ENCODE measurements around the gene PHKA2.

PHKA2 gene

DNA sequence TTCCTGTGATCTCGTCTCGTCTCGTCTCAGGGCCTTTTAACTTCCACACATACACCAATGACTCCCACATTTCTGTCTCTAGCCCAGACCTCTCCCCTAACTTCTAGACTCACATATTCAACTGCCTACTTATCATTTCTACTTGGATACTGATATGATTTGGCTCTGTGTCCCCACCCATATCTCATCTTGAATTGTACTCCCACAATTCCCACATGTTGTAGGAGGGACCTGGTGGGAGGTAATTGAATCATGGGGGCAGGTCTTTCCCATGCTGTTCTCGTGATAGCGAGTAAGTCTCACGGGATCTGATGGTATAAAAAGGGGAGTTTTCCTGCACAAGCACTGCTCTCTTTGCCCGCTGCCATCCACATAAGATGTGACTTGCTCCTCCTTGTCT lies 8.9 kb downstream of the PHKA2 start:
- intact Hi-C loops (cut with DNase I): no loop called here
- no peak for DNase-seq

GRCh38 chrX:18973527-18974192 lies 10.3 kb downstream of the PHKA2 start:
- intact Hi-C loops (cut with DNase I): no loop called here
- peak in 6 of 10 donors; percentile 10 to 87 (median 28) for DNase-seq

DNA sequence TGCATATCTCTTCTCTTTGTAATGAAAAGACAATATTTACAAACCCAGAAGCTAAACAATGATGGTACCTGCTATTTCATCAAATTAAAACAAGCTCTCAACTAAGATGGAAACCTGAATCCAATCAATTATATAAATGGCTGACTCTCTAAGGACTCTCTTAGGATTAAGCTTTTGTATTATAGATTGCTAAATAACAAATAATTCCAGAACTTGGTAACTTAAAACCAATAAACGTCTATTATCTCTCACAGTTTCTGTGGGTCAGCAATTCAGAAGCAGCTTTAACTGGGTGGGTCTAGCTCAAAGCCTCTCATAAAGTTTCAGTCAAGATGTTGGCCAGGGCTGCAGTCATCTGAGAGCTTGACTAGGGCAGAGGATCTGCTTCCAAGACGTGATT lies 12.4 kb downstream of the PHKA2 start:
- intact Hi-C loops (cut with DNase I): no loop called here
- no peak for DNase-seq

GRCh38 chrX:18970465-18970864 lies 13.4 kb downstream of the PHKA2 start:
- intact Hi-C loops (cut with DNase I): no loop called here
- no peak for DNase-seq

DNA sequence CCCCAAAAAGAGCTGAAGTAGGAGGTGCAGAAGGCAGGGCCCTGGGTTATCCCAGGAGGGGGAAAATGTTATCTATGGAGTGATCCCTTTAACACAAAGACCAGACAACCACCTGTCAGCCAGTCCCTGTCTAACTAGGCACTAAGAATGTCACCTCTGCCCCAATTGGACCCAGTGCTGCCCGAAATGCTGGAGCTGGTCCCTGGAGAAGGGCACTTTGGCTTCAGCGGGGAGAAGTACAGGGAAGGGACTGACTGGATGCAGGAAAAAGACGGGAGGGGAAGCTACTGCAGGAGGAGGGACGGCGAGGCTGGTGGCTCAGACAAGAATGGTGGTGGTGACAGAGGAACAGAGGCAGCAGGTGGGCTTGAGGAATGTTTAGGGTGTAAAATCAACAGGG lies 17.3 kb downstream of the PHKA2 start:
- intact Hi-C loops (cut with DNase I): no loop called here
- no peak for DNase-seq

DNA sequence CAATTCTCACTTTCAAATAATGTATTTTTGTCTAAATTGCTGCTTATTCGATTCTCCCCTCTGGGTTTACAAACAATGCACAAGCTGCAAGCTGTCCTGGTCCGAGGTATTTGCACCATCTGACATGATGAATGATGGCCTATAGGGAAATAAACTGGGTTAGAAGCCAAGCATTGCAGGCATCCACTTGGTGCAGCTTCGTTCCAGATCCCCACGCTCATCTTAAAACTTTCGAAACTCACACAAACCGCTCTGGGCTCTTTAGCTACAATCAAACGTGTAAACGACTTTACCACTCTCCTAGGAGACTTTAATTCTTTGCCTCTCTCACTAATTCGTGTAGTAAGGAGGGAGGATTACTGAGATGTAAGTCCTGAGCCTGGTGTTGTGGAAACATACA lies 19.0 kb downstream of the PHKA2 start:
- DNase-seq: no peak
- intact Hi-C loops (cut with DNase I): no loop called here

DNA sequence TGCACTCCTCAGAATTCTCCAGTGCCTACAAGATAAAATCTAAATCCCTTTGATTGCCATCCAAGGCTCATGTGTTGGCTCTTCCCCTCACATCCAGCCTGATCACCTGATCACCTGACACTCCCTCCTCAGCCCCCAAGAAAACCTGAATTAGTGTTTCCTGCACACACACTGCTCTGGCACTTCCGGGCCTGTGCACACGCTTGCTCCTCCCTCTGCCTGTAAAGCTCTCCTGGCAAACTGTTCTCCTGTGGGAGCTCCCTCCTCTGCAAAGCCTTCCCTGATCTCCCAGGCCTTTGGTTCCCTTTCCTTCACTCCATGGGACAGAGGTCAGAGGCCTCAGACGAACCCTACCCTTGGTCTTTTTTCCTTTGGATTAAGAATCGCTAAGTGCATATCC lies 19.9 kb downstream of the PHKA2 start:
- intact Hi-C loops (cut with DNase I): no loop called here

DNA sequence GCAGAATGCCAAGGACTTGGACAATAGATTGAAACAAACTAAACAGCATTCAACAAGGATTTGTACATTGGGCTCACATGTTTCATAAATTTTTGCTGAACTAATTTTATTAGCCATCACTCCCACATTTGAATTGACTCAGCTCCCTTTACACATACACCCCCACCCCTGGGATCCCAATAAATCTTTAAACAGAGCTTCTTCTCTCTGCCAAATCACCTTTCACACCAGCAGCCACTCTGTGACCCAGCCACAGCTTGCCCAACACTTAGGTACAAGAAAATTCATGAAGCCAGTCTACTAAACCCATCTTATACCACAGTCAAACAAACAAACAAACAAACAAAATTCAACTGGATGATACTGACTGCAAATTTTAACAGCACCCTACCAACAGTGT lies 21.6 kb downstream of the PHKA2 start:
- no peak for DNase-seq
- intact Hi-C loops (cut with DNase I): no loop called here

More for the DNA sequence above, 19.9 kb downstream of the PHKA2 start:
- DNase-seq: no peak

DNA sequence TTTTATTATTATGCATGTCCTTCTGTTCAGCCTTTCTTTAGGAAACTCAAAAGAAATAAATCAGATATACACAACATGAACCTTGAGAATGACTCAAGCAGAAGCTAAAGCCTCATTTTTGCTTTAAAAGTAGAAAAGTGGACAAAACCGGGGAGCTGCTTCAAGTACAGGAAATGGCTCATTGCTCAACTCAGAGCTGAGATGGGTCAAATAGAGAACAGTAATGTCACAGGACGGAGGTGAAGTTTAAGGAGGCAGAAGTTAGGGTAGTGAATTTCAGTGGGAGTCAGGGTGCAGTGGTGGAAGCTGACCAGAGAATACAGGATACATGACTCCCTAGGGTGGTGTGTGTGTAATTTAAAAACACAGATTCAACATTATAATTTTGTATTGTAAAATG lies 22.2 kb downstream of the PHKA2 start:
- intact Hi-C loops (cut with DNase I): no loop called here
- DNase-seq: no peak

- intact Hi-C loops (cut with DNase I): no loop called here
- DNase-seq: no peak
Measured at GRCh38 chrX:18956303-18957032, 27.4 kb downstream of the PHKA2 start.

DNA sequence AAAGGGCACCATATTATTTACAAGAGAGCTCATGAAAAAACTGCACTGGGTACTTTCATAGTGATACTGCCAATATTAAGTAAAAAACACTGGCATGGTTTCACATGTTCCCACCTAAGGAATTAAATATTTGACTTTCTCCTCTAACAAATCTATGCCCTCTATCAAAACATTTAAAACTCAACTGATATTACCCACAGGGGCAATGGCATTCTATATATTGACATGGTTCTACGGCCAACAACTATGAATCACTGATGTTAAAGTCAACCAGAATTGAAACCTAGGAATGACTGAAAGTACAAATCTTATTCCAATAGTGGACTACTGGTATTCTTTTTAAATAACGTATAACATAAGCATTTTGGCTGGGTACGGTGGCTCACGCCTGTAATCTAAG lies 28.2 kb downstream of the PHKA2 start:
- intact Hi-C loops (cut with DNase I): no loop called here
- DNase-seq: no peak

DNA sequence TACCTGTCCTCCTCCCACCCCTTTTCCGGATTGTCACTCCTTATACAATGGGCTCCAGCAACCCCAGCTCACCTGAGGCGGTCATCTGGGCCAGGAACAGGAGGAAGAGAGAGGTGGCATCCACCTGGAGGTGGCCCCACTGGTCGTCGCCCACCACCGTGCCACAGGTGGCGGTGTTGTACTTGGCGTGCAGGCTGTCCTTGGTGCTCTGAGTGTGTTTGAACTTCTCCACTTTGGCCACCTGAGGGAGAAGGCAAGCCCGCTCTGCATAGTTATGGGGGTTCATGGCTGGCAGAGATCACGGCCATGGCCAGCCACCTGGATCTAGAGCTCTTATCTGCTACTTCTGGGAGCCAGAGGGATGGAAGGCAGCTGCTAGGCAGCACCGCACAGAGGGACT lies 32.9 kb downstream of the PHKA2 start:
- DNase-seq: no peak
- intact Hi-C loops (cut with DNase I): no loop called here

GRCh38 chrX:18949944-18950301 lies 34.0 kb downstream of the PHKA2 start:
- no peak for DNase-seq
- intact Hi-C loops (cut with DNase I): no loop called here

- no peak for DNase-seq
- intact Hi-C loops (cut with DNase I): no loop called here
Measured at GRCh38 chrX:18949291-18949943, 34.5 kb downstream of the PHKA2 start.

GRCh38 chrX:18946611-18947010 lies 37.3 kb downstream of the PHKA2 start:
- DNase-seq: no peak
- intact Hi-C loops (cut with DNase I): no loop called here

DNA sequence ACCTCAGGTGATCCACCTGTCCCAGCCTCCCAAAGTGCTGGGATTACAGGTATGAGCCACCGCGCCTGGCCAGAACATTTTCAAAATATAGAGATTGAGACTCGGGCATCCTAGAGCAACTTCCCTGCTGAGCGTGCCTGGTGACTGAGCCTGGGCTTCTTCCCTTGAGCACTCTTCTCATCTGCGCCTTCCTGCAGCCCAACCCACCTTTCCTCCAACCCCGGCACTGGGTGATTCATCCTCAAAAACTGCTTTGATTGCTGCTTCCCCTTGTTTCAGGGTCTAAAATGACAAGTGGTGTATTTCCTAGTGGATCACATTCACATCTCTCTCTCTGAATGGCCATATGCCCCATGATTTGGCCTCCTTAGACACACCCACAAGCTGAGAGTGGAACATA lies 37.8 kb downstream of the PHKA2 start:
- intact Hi-C loops (cut with DNase I): no loop called here
- no peak for DNase-seq

GRCh38 chrX:18945483-18945882 lies 38.4 kb downstream of the PHKA2 start:
- intact Hi-C loops (cut with DNase I): no loop called here

GRCh38 chrX:18944482-18944881 lies 39.4 kb downstream of the PHKA2 start:
- intact Hi-C loops (cut with DNase I): no loop called here
- DNase-seq: no peak

More at GRCh38 chrX:18945483-18945882, 38.4 kb downstream of the PHKA2 start:
- DNase-seq: no peak

GRCh38 chrX:18941896-18942295 lies 42.0 kb downstream of the PHKA2 start:
- intact Hi-C loops (cut with DNase I): no loop called here
- DNase-seq: no peak

- DNase-seq: no peak
- intact Hi-C loops (cut with DNase I): no loop called here
Measured at GRCh38 chrX:18938710-18939109, 45.2 kb downstream of the PHKA2 start.

GRCh38 chrX:18937173-18937572 lies 46.7 kb downstream of the PHKA2 start:
- no peak for DNase-seq
- intact Hi-C loops (cut with DNase I): no loop called here

DNA sequence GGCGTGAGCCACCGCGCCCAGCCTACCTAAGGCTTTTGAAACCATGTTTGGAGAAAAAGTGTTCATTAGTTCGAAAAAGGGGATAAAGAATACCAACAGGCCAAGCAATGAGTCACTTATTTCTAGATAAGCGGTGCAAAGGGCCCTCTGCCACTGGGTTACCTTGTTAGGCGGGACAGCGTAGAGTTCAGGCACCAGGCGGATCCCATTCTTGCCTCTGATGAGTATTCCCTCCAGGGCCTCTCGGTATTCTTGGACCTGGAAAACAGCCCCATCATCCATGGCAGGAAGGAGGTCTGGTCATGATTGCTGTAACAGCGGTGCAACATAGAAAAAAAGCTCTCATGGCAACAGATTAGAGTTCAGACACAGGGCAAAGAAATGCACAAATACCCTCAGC lies 48.0 kb downstream of the PHKA2 start:
- intact Hi-C loops (cut with DNase I): no loop called here
- DNase-seq: no peak

Measured in posterior cingulate gyrus (tissue), 11 donors.